Central memory CD4-positive, alpha-beta T cell (primary cell): ENCODE results near the gene DHDH.

ENCODE experiments used
- DNase-seq: peaks from one replicate; pipeline ENCODE4 v3.0.0; 2022

The DHDH gene

GRCh38 chr19:48993175-48994034 is 59.9 kb downstream of the DHDH start, which contains the start of the genes GYS1 and RUVBL2:
Gene GYS1, minus strand, starts transcription at chr19:48993309. Its CDS starts 197 bp downstream, at chr19:48993112.
Gene RUVBL2, plus strand, starts transcription at chr19:48993887. Its CDS starts 25 bp downstream, at chr19:48993912.
- peak; percentile 99 for DNase-seq

GRCh38 chr19:48994035-48994386 is 60.5 kb downstream of the DHDH start:
- DNase-seq = no peak
